ENCODE data around the gene CRY1.

The CRY1 gene

GRCh38 chr12:106942775-106943174 is 150.6 kb downstream of the CRY1 start:
- CTCF ChIA-PET = interaction anchor here (1.2 to 1.5 kb wide), 2 partner anchors 21 to 23 kb away, joined by 3 to 4 read pairs; no protein-coding TSS in a partner anchor
- POLR2A ChIA-PET = no interaction called here
- no peak for TF ChIP-seq CTCF (IDR thresholded peaks at IDR 0.05; ENCODE audit: insufficient read depth, low read length, missing control alignments)

GRCh38 chr12:106941481-106942156 is 151.7 kb downstream of the CRY1 start:
- CTCF ChIA-PET = interaction anchor here (1.0 to 1.5 kb wide), 2 partner anchors 14 to 20 kb away, joined by 3 to 4 read pairs; partner anchors contain the start of gene TMEM263
- POLR2A ChIA-PET = no interaction called here
- no peak for TF ChIP-seq CTCF (IDR thresholded peaks at IDR 0.05; ENCODE audit: insufficient read depth, low read length, missing control alignments)
- no peak overlapping the region for H3K4me3 ChIP-seq (ENCODE audit: low read depth, low read length)
- no peak for DNase-seq (ENCODE audit: low read depth, low spot score)

More at GRCh38 chr12:106942775-106943174, 150.6 kb downstream of the CRY1 start:
- no peak for DNase-seq (ENCODE audit: low read depth, low spot score)
- no peak overlapping the region for H3K4me3 ChIP-seq (ENCODE audit: low read depth, low read length)

All from AG04449 (cell line).